ENCODE measurements around the gene SULT1A3.
"Not testable (repeated sequence)": the region's sequence is repeated elsewhere in the genome, so short reads cannot be mapped to it uniquely, and the experiment has no call there.

- TF ChIP-seq POLR2A (IDR thresholded peaks at IDR 0.05; ENCODE audit: control extremely low read depth in 1 of 2, low read depth in 2 of 2, low read length in 2 of 2); CEBPB (IDR thresholded peaks at IDR 0.05; ENCODE audit: low read depth, low read length); YY1 (IDR thresholded peaks at IDR 0.05; ENCODE audit: low read depth, low read length); ATF3 (IDR thresholded peaks at IDR 0.05; ENCODE audit: insufficient read depth, low read depth, low read length); CTCF (IDR thresholded peaks at IDR 0.05; ENCODE audit: control extremely low read depth in 1 of 3, insufficient read depth in 1 of 3, low read depth in 1 of 3, low read length in 3 of 3); JUN (IDR thresholded peaks at IDR 0.05; ENCODE audit: low read depth, low read length); KDM1A (IDR thresholded peaks at IDR 0.05; ENCODE audit: borderline replicate concordance, low read length); RFX5 (IDR thresholded peaks at IDR 0.05; ENCODE audit: borderline replicate concordance, low read depth, low read length); GABPA (IDR thresholded peaks at IDR 0.05; ENCODE audit: borderline replicate concordance, insufficient read depth, low read length); MAFK (IDR thresholded peaks at IDR 0.05; ENCODE audit: low read depth, low read length); RAD21 (IDR thresholded peaks at IDR 0.05 in 1 of 2, conservative IDR thresholded peaks at IDR 0.05 in 1 of 2; ENCODE audit: low read depth in 2 of 2, low read length in 2 of 2); EGR1 (IDR thresholded peaks at IDR 0.05; ENCODE audit: borderline replicate concordance, low read depth, low read length); CBX8 (IDR thresholded peaks at IDR 0.05; ENCODE audit: borderline replicate concordance, low read depth, low read length): not testable (repeated sequence)
These were observed 7.2 kb downstream of the SULT1A3 start for GRCh38 chr16:30206252-30206651.
